ENCODE data around the gene ARID2.

DNA sequence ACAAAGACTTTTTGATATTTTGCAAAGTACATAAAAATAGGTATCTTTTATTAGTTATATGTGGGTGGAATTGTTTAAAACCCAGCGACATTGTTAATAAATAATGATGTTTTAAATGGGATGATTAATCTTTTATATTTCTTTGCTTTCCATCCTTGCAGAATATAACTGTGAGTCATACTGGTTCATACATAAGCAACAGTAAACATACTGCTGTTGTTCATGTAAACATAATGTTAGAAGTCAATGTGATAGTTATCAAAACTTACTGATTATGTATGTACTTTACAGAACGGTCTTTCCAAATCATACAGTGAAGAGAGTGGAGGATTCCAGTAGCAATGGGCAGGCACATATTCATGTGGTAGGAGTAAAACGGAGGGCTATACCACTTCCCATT is 119.8 kb downstream of the ARID2 start:
- TF ChIP-seq, protein P1, sequence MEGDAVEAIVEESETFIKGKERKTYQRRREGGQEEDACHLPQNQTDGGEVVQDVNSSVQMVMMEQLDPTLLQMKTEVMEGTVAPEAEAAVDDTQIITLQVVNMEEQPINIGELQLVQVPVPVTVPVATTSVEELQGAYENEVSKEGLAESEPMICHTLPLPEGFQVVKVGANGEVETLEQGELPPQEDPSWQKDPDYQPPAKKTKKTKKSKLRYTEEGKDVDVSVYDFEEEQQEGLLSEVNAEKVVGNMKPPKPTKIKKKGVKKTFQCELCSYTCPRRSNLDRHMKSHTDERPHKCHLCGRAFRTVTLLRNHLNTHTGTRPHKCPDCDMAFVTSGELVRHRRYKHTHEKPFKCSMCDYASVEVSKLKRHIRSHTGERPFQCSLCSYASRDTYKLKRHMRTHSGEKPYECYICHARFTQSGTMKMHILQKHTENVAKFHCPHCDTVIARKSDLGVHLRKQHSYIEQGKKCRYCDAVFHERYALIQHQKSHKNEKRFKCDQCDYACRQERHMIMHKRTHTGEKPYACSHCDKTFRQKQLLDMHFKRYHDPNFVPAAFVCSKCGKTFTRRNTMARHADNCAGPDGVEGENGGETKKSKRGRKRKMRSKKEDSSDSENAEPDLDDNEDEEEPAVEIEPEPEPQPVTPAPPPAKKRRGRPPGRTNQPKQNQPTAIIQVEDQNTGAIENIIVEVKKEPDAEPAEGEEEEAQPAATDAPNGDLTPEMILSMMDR (IDR thresholded peaks at IDR 0.05): no peak
- TF ChIP-seq POLR2A (IDR thresholded peaks at IDR 0.05) (no peak), EP300 (IDR thresholded peaks at IDR 0.05; ENCODE audit: low read depth) (no peak)

All from transverse colon (tissue), 3 donors.